Spleen (tissue), 11 donors: Measurements from ENCODE around the gene SLC35F1. TPM values are rescaled to one million over a fixed set of nuclear protein-coding genes. Genes with fewer than 3 reads are reported as not detected.

ENCODE experiments used
- DNase-seq: peaks from one replicate; pipeline ENCODE4 v3.0.0-alpha.2; 2020
- H3K27ac ChIP-seq, 8 donors: fragments of 200-600 bp; sonication (generic) in 7 of 8; 1 replicate in 4 of 8; 2 replicates in 4 of 8; pipeline versions ENCODE4 v1.5.0 to v1.8.0; 2016 to 2021; ENCODE audit warnings: inconsistent platforms in 4 of 8, mild to moderate bottlenecking in 4 of 8, moderate library complexity in 1 of 8
- H3K27me3 ChIP-seq, 7 donors: fragments of 200-600 bp; sonication (generic) in 6 of 7; replicated peaks in 1 of 7; 1 replicate in 4 of 7; 2 replicates in 3 of 7; pipeline versions ENCODE4 v1.5.0 to v1.8.0; 2016 to 2021; ENCODE audit warnings: inconsistent platforms in 3 of 7, mild to moderate bottlenecking in 1 of 7
- H3K36me3 ChIP-seq, 6 donors: fragments of 200-600 bp; sonication (generic) in 5 of 6; 1 replicate in 4 of 6; 2 replicates in 2 of 6; pipeline versions ENCODE4 v1.5.0 to v1.8.0; 2016 to 2021; ENCODE audit warnings: inconsistent platforms in 2 of 6
- H3K4me1 ChIP-seq, 6 donors: fragments of 200-600 bp; sonication (generic) in 5 of 6; 1 replicate in 3 of 6; 2 replicates in 3 of 6; pipeline versions ENCODE4 v1.5.0 to v1.8.0; 2016 to 2021; ENCODE audit warnings: inconsistent platforms in 3 of 6
- H3K4me3 ChIP-seq, 8 donors: fragments of 200-600 bp; sonication (generic) in 7 of 8; 1 replicate in 4 of 8; 2 replicates in 4 of 8; pipeline versions ENCODE4 v1.5.0 to v1.8.0; 2016 to 2021; ENCODE audit warnings: inconsistent platforms in 4 of 8, mild to moderate bottlenecking in 4 of 8, moderate library complexity in 2 of 8
- H3K9me3 ChIP-seq, 8 donors: fragments of 200-600 bp; sonication (generic) in 7 of 8; 1 replicate in 4 of 8; 2 replicates in 4 of 8; pipeline versions ENCODE4 v1.5.0 to v1.8.0; 2016 to 2021; ENCODE audit warnings: inconsistent platforms in 4 of 8
- CTCF ChIP-seq, 11 experiments: fragments of 200-600 bp in 7 of 11; fragments of 450-650 bp in 4 of 11; sonication (generic) in 4 of 11; IDR thresholded peaks in 8 of 11; conservative IDR thresholded peaks in 3 of 11; 1 replicate in 7 of 11; 2 replicates in 4 of 11; pipeline versions ENCODE4 v1.4.0 to v1.8.0; 2016 to 2021; ENCODE audit warnings: antibody characterized with exemption in 11 of 11, inconsistent platforms in 4 of 11, mild to moderate bottlenecking in 1 of 11
- POLR2A ChIP-seq, 3 donors: fragments of 450-650 bp; IDR thresholded peaks; one replicate each; pipeline ENCODE4 v1.5.1; 2017; ENCODE audit warnings: antibody characterized with exemption in 3 of 3, mild to moderate bottlenecking in 1 of 3
- POLR2AphosphoS5 ChIP-seq, 3 donors: sonication (generic); formaldehyde crosslinking; IDR thresholded peaks; one replicate each; pipeline ENCODE4 v1.5.1; 2017; ENCODE audit warnings: antibody characterized with exemption in 3 of 3
- WGBS, 5 donors: extraction: QIAGEN DNeasy Blood & Tissue Kit in 3 of 5; methylation state at CpG; one replicate each; pipeline versions ENCODE4 v1.1.5 to v1.1.7; 2013 to 2018; 5-methylcytosine and 5-hydroxymethylcytosine counted together
- intact Hi-C: fragments of 100-400 bp; cut with DNase I; formaldehyde crosslinking; loops from one replicate; pipeline ENCODE4 v1.15.0; 2023; ENCODE audit warnings: low total_unique reads
- polyA plus RNA-seq, 3 donors: library from polyadenylated mRNA; stranded (reverse); fragments of 200-250 nt; gene quantifications; one replicate each; pipeline ENCODE4 v1.2.1, GENCODE V29; 2013
- total RNA-seq, 7 donors: library from RNA; depleted of rRNA in 3 of 7; stranded (reverse); fragments of >200 nt in 3 of 7; fragmentation: NEBNext Ultra II Directional in 4 of 7; extraction: Animal tissue kit (Norgen Biotek cat#: 25700) in 4 of 7; gene quantifications; one replicate each; pipeline versions ENCODE4 v1.1.0 to v1.2.1, GENCODE V29; 2016 to 2021
- donor health status: healthy with polysubstance abuse.
- donor health status: DM: no; HTN: no; CAD: no; lungs with moderate emphysema.
- donor health status: DM: no; HTN: no; CAD: no.
- donor health status: Bipolar disorder and iron deficiency.
- donor health status: healthy.
- donor health status: DM: no; HTN: no; CAD: no.
- donor health status: DM: yes; HTN: yes; CAD: no.

Gene SLC35F1
- total and polyA plus RNA-seq, 10 donors, result 0.13 to 4.0 (median 1.6) TPM

- no peak overlapping the region for H3K4me3 ChIP-seq
- H3K36me3 ChIP-seq, result no peaks in the 10 kb centered on the region
- H3K27ac ChIP-seq, result no peak overlapping the region
- TF ChIP-seq POLR2A (IDR thresholded peaks at IDR 0.05), result no peak
- TF ChIP-seq POLR2AphosphoS5 (IDR thresholded peaks at IDR 0.05), result no peak
- TF ChIP-seq CTCF (IDR thresholded peaks at IDR 0.05 in 8 of 11, conservative IDR thresholded peaks at IDR 0.05 in 3 of 11), result no peak
- no peaks in the 10 kb centered on the region for H3K4me1 ChIP-seq
- WGBS, 5 donors, result 68 to 81% (median 71%) methylated on average over 5 of the region's 5 CpGs
- no peak for DNase-seq
- intact Hi-C loops, result no loop called here
- no peaks in the 10 kb centered on the region for H3K27me3 ChIP-seq
- no peaks in the 10 kb centered on the region for H3K9me3 ChIP-seq
Measured at GRCh38 chr6:117938311-117938995, 31.4 kb downstream of the SLC35F1 start.

- Histone ChIP-seq H3K4me1 (no peaks in the 10 kb centered on the region), H3K4me3 (no peak overlapping the region), H3K27me3 (no peaks in the 10 kb centered on the region), H3K27ac (no peak overlapping the region), H3K9me3 (no peaks in the 10 kb centered on the region), H3K36me3 (no peaks in the 10 kb centered on the region)
- intact Hi-C loops, result no loop called here
- no peak for DNase-seq
- no peak for TF ChIP-seq POLR2AphosphoS5 (IDR thresholded peaks at IDR 0.05)
- TF ChIP-seq POLR2A (IDR thresholded peaks at IDR 0.05), result no peak
- 65 to 76% (median 69%) methylated on average over 1 of the region's 1 CpG for WGBS, 5 donors
Measured at GRCh38 chr6:117947234-117947633, 40.2 kb downstream of the SLC35F1 start.

- H3K36me3 ChIP-seq, result no peaks in the 10 kb centered on the region
- WGBS, 5 donors, result 27 to 45% (median 40%) methylated on average over 3 of the region's 3 CpGs
- no peaks in the 10 kb centered on the region for H3K4me1 ChIP-seq
- no peak overlapping the region for H3K27ac ChIP-seq
- intact Hi-C loops, result no loop called here
- H3K4me3 ChIP-seq, result no peak overlapping the region
- no peaks in the 10 kb centered on the region for H3K9me3 ChIP-seq
- no peaks in the 10 kb centered on the region for H3K27me3 ChIP-seq
- DNase-seq, result no peak
- TF ChIP-seq CTCF (IDR thresholded peaks at IDR 0.05 in 8 of 11, conservative IDR thresholded peaks at IDR 0.05 in 3 of 11) (no peak), POLR2AphosphoS5 (IDR thresholded peaks at IDR 0.05) (no peak), POLR2A (IDR thresholded peaks at IDR 0.05) (no peak)
Measured at GRCh38 chr6:117951783-117952182, 44.7 kb downstream of the SLC35F1 start.

- DNase-seq, result no peak
- 82 to 96% (median 84%) methylated on average over 2 of the region's 2 CpGs for WGBS, 5 donors
- H3K27ac ChIP-seq, result no peak overlapping the region
- intact Hi-C loops, result no loop called here
- no peak overlapping the region for H3K4me3 ChIP-seq
- H3K36me3 ChIP-seq, result no peaks in the 10 kb centered on the region
- TF ChIP-seq POLR2AphosphoS5 (IDR thresholded peaks at IDR 0.05) (no peak), POLR2A (IDR thresholded peaks at IDR 0.05) (no peak), CTCF (IDR thresholded peaks at IDR 0.05 in 8 of 11, conservative IDR thresholded peaks at IDR 0.05 in 3 of 11) (no peak)
- H3K27me3 ChIP-seq, result no peaks in the 10 kb centered on the region
- H3K9me3 ChIP-seq, result no peaks in the 10 kb centered on the region
- H3K4me1 ChIP-seq, result no peaks in the 10 kb centered on the region
Measured at GRCh38 chr6:117955684-117956256, 48.7 kb downstream of the SLC35F1 start.
